Aorta (tissue), 5 donors: ENCODE data around the gene SHCBP1. TPM values are rescaled to one million over a fixed set of nuclear protein-coding genes. Genes with fewer than 3 reads are reported as not detected.

Experiments used
- ATAC-seq: fragments of 200-7000 bp; cut with Tn5 transposase; one replicate; pipeline ENCODE4 v1.9.1; 2022; ENCODE audit warnings: moderate library complexity; ENCODE audit not compliant: low FRiP score
- DNase-seq, 2 donors: peaks; one replicate each; pipeline ENCODE4 v3.0.0-alpha.2; 2020
- H3K27ac ChIP-seq, 2 donors: one replicate each; pipeline ENCODE4 v1.5.1; 2013; ENCODE audit warnings: low read length in 2 of 2, mild to moderate bottlenecking in 2 of 2, moderate library complexity in 2 of 2, control low read depth in 1 of 2, inconsistent platforms in 1 of 2, low read depth in 1 of 2
- H3K27me3 ChIP-seq, 2 donors: one replicate each; pipeline ENCODE4 v1.6.1; 2013; ENCODE audit warnings: control low read depth in 1 of 2, low read length in 1 of 2, mild to moderate bottlenecking in 1 of 2, moderate library complexity in 1 of 2; ENCODE audit not compliant: insufficient read depth in 2 of 2, control insufficient read depth in 1 of 2
- H3K36me3 ChIP-seq, 2 donors: one replicate each; pipeline ENCODE4 v1.6.1; 2013; ENCODE audit warnings: control low read depth in 1 of 2, low read length in 1 of 2, mild to moderate bottlenecking in 1 of 2; ENCODE audit not compliant: insufficient read depth in 2 of 2, control insufficient read depth in 1 of 2
- H3K4me1 ChIP-seq, 2 donors: one replicate each; pipeline ENCODE4 v1.6.1; 2013; ENCODE audit warnings: low read length in 2 of 2, control low read depth in 1 of 2, mild to moderate bottlenecking in 1 of 2, moderate library complexity in 1 of 2; ENCODE audit not compliant: insufficient read depth in 2 of 2, control insufficient read depth in 1 of 2
- H3K4me3 ChIP-seq, 2 donors: one replicate each; pipeline ENCODE4 v1.5.1; 2013; ENCODE audit warnings: low read length in 2 of 2, control low read depth in 1 of 2, mild to moderate bottlenecking in 1 of 2
- H3K9me3 ChIP-seq: one replicate; pipeline ENCODE4 v1.6.1; 2013; ENCODE audit warnings: mild to moderate bottlenecking, low read length; ENCODE audit not compliant: control insufficient read depth
- WGBS, 2 donors: extraction: QIAGEN DNeasy Blood & Tissue Kit; methylation state at CpG; one replicate each; pipeline ENCODE4 v1.1.7; 2013; 5-methylcytosine and 5-hydroxymethylcytosine counted together
- intact Hi-C, 2 donors: fragments of 100-400 bp; cut with DNase I; formaldehyde crosslinking; loops; one replicate each; pipeline versions ENCODE4 v1.14.2 to v1.15.0; 2022
- long read RNA-seq, 2 donors: library from polyadenylated mRNA; unstranded; transcript quantifications; one replicate each; pipeline ENCODE4 v2.0.0, GENCODE V29; 2020 to 2021
- polyA plus RNA-seq, 2 donors: library from polyadenylated mRNA; stranded (reverse); fragments of 200-250 nt; gene quantifications; one replicate each; pipeline ENCODE4 v1.2.3, GENCODE V29; 2013
- total RNA-seq, 2 donors: library from RNA; stranded (reverse); fragmentation: NEBNext Ultra II Directional; extraction: Animal tissue kit (Norgen Biotek cat#: 25700); gene quantifications; one replicate each; pipeline ENCODE4 v1.2.1, GENCODE V29; 2021
- donor health status: healthy with polysubstance abuse.
- donor health status: Bipolar disorder and iron deficiency.
- donor health status: DM: no; HTN: no; CAD: no.
- donor health status: DM: no; HTN: no; CAD: no.
- donor health status: DM: yes; HTN: yes; CAD: no.

Gene SHCBP1, protein sequence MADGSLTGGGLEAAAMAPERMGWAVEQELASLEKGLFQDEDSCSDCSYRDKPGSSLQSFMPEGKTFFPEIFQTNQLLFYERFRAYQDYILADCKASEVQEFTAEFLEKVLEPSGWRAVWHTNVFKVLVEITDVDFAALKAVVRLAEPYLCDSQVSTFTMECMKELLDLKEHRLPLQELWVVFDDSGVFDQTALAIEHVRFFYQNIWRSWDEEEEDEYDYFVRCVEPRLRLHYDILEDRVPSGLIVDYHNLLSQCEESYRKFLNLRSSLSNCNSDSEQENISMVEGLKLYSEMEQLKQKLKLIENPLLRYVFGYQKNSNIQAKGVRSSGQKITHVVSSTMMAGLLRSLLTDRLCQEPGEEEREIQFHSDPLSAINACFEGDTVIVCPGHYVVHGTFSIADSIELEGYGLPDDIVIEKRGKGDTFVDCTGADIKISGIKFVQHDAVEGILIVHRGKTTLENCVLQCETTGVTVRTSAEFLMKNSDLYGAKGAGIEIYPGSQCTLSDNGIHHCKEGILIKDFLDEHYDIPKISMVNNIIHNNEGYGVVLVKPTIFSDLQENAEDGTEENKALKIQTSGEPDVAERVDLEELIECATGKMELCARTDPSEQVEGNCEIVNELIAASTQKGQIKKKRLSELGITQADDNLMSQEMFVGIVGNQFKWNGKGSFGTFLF
- 1 to 10 TPM; 1.6 to 2.0 TPM for total RNA-seq
- under 1 TPM in 1 of 2 donors, not detected in 1; 0.97 TPM for polyA plus RNA-seq
- long read RNA-seq, donor 1 = 0 reads
- long read RNA-seq, donor 2, partial matches to known transcripts = 0 of 2 reads
- long read RNA-seq, donor 2, other reads (novel, unspliced or antisense) = 1 of 2 reads

DNA sequence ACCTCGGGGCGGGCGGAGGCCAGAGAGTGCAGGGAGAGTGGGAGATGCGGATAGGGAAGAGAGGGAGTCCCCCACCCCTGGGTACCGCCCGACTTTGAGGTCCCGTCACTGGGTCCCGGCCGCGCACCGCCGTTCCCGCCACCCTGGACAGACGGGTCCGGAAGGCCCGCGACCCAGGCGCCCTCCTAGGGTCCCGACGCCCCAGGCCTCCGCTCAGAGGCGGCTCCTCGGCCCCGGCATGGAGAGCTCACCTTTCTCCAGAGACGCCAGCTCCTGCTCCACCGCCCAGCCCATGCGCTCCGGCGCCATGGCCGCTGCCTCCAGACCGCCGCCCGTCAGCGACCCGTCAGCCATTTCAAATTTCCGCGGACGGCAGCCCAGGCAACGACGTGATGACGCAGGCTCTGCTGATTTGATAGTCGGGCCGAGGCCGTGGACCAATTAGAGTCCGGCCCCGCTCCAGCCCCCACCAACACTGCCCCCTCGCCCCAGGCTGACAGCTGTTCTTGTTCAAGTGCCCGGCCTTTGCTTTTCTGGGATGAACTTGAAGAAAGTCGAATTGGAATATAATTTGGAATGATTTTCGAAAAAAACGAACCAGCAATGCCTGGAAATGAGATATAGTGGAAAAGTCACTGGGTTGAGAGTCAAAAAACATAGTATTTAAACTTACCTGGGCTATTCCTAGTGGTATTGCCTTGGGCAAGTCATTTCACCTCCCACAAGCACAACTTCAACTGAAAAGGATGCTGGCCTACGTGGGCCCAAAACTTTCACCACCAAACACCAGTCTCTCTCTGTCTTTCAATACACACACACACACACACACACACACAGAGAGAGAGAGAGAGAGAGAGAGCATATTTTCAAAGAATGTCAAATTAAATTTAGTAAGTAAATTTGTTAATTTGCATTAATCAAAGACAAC, at the start of gene SHCBP1:
TSS of gene SHCBP1 (minus strand) at position 374 of the 928 bp plus-strand sequence. CDS start at position 354, 20 bp downstream.
- Histone ChIP-seq H3K27me3 (no peaks in the 10 kb centered on the region), H3K4me3 (peak within 1 kb of the TSS; percentile 30 to 48), H3K27ac (no peak within 1 kb of the TSS), H3K4me1 (no peaks in the 10 kb centered on the region), H3K36me3 (no peaks in the 10 kb centered on the region), H3K9me3 (no peaks in the 10 kb centered on the region)
- intact Hi-C loops = no loop called here
- ATAC-seq = peak; percentile 88
- peak; percentile 90 to 94 for DNase-seq
- WGBS, 2 donors = 1% methylated on average over 52 of the region's 52 CpGs

DNA sequence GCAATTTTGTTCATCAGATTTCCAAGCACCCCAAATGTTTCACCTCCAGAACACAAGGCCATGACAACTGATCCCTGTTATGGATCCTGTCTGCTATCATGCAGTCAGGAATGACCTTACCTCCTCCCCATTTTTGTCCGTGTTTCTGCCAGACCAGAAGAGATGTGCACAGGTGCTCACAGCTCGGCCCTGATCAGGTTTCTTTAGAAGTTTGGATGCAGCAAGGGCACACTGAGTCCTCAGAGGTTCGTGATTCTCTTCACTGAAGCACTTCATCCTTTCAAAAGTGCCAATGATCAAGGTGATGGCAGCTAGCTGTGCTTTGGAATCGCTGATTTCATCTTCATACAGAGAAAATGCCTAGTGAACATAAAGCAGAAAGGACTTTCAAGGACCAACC, 40.9 kb upstream of the SHCBP1 start:
- no peak for DNase-seq
- Histone ChIP-seq H3K27ac (no peak overlapping the region), H3K4me3 (no peak overlapping the region), H3K27me3 (no peaks in the 10 kb centered on the region), H3K4me1 (no peaks in the 10 kb centered on the region), H3K36me3 (peaks cover 0 to 13% of the 10 kb centered on the region in 2 donors), H3K9me3 (no peaks in the 10 kb centered on the region)
- no peak for ATAC-seq
- 66 to 69% methylated on average over 4 of the region's 4 CpGs for WGBS, 2 donors
- intact Hi-C loops = no loop called here

DNA sequence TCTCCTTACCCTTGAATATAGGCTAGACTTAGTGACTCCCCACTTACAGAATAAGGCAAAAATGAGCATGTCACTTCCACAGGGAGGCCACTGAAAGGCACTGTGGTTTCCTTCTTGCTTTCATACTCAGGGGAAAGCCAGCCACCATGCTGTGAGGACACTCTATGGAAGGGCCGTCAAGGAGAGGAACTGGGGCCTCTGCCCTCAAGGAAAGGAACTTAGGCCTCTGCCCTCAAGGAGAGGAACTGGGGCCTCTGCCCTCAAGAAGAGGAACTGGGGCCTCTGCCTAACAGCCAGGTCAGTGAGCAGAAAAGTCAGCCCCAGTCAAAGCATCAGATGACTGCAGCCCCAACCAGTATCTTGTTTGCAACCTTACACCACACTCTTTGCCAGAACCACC, 37.7 kb upstream of the SHCBP1 start:
- 59 to 63% methylated on average over 1 of the region's 1 CpG for WGBS, 2 donors
- Histone ChIP-seq H3K27ac (no peak overlapping the region), H3K27me3 (no peaks in the 10 kb centered on the region), H3K9me3 (no peaks in the 10 kb centered on the region), H3K4me3 (no peak overlapping the region), H3K36me3 (peaks cover 0 to 11% of the 10 kb centered on the region in 2 donors), H3K4me1 (no peaks in the 10 kb centered on the region)
- ATAC-seq (peak; percentile 64), DNase-seq (peak in 1 of 2 donors; percentile 76)
- intact Hi-C loops = no loop called here

DNA sequence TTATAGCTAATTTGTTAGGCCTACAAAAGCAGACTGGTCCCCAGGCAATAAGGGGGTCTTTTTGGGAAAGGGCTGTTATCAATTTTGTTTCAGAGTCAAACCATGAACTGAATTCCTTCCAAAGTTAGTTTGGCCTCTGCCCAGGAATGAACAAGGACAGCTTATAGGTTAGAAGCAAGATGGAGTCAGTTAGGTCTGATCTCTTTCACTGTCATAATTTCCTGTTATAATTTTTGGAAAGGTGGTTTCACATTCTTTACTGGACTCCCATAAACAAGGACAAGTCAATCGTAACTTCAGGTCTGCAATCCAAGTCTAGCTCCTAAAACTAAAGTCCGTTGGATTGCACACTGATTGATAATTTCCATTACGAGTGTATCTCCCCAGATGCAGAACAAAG, 30.1 kb upstream of the SHCBP1 start:
- ATAC-seq (no peak), DNase-seq (no peak)
- H3K4me1 ChIP-seq = no peaks in the 10 kb centered on the region
- no peak overlapping the region for H3K27ac ChIP-seq
- WGBS, 2 donors = 92 to 96% methylated on average over 3 of the region's 3 CpGs
- no peaks in the 10 kb centered on the region for H3K36me3 ChIP-seq
- intact Hi-C loops = no loop called here
- no peaks in the 10 kb centered on the region for H3K9me3 ChIP-seq
- no peaks in the 10 kb centered on the region for H3K27me3 ChIP-seq
- no peak overlapping the region for H3K4me3 ChIP-seq

DNA sequence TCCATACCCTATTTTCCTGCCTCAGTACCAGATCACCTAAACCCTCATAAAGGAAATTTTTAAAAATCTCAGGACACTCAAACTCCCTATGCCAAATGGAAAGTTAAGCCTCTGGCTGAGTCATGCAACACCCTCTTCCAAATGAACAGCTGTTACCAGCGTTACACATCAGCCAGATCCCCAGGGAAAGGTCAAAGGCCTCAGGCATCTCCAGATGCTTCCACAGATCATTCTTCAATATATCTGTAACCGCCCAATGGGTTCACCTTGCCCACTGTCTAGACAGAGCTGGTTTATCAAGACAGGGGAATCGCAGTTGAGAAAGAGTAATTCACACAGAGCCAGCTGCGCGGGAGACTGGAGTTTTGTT, 29.1 kb upstream of the SHCBP1 start:
- ATAC-seq = peak; percentile 59
- Histone ChIP-seq H3K27me3 (no peaks in the 10 kb centered on the region), H3K27ac (no peak overlapping the region), H3K36me3 (no peaks in the 10 kb centered on the region), H3K9me3 (no peaks in the 10 kb centered on the region), H3K4me3 (no peak overlapping the region), H3K4me1 (no peaks in the 10 kb centered on the region)
- intact Hi-C loops = no loop called here
- no peak for DNase-seq
- WGBS, 2 donors = 82 to 84% methylated on average over 5 of the region's 5 CpGs

DNA sequence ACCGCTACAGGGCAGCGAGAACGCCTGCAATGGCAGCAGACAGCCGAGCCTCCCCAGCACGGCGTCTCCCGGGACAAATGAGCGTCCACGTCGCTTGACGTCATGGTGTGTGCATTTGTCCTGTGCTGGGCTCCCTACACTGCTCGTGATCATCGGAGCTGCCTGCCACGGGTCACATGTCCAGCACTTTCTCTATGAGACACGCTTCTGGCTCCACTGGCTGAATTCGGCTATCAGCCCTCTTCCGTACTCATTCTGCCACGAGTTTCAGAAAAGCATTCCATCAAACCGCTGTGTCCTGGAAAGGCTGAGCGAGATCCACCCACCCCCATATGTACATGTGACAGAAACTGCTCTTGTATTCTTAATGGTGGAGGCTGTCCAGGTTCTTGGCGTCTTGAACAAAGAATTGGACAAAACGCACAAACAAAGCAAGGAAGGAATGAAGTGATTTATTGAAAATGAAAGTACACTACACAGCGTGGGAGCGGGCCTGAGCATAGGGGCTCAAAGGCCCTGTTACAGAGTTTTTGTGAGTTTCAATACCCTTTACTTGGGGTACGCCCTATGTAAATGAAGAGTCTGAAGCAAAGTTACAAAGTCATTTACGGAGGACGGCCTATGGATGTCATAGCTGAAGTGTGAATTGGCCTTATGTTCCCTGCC, 28.5 kb upstream of the SHCBP1 start:
- DNase-seq = no peak
- H3K27ac ChIP-seq = no peak overlapping the region
- no peak overlapping the region for H3K4me3 ChIP-seq
- ATAC-seq = peak; percentile 78
- 84 to 88% methylated on average over 27 of the region's 27 CpGs for WGBS, 2 donors
- H3K27me3 ChIP-seq = no peaks in the 10 kb centered on the region
- no peaks in the 10 kb centered on the region for H3K4me1 ChIP-seq
- H3K9me3 ChIP-seq = no peaks in the 10 kb centered on the region
- intact Hi-C loops = no loop called here
- no peaks in the 10 kb centered on the region for H3K36me3 ChIP-seq

DNA sequence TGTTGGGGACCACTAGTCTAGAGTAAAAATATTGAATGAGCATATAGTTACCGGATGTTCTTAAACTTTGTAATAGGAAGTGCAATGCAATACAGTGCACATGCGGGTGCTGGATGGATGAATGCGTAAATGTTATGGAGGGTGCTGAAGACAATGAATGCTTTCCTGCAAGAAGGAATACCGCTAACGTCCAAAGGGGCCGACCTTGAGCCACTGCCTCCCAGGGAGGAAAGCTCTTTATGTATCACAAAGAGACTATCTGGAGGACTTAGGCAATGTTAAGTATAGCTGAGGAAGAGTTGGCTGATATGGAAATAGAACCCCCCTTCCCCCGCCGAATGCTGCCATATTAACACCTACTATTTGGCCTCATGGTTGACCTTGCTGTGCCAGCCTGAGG, 27.5 kb upstream of the SHCBP1 start:
- intact Hi-C loops = no loop called here
- no peak for ATAC-seq
- no peaks in the 10 kb centered on the region for H3K9me3 ChIP-seq
- H3K4me3 ChIP-seq = no peak overlapping the region
- no peak for DNase-seq
- H3K27ac ChIP-seq = no peak overlapping the region
- no peaks in the 10 kb centered on the region for H3K27me3 ChIP-seq
- no peaks in the 10 kb centered on the region for H3K36me3 ChIP-seq
- 90 to 95% methylated on average over 8 of the region's 8 CpGs for WGBS, 2 donors
- H3K4me1 ChIP-seq = no peaks in the 10 kb centered on the region
